Colon (tissue), 2 donors: ENCODE results near the gene SCFD1.

Experiments used
- FAIRE-seq: peaks from 2 replicates; lab custom pipeline; 2012; peaks lifted over from hg19 to GRCh38; lab: Jason Lieb, UNC
- donor health status: control.
- donor health status: control.

The SCFD1 gene

DNA sequence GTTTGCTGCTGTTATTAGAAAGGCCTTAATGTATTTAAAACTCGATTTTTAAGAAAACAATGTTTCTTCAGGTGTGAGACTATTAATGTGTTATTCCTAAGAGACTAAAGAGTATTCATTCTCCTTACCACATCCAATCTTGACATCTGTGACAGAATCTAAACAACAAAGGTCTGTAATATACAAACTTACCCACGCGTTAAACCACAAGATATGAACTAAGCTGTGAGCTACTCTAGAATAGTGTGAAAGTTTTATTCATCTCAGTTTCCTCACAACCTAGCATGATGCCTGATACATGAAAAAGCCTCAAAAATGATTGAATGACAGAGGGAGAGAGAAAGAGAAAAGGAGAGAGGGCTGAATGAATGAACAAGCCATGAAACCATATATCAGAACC lies 135.0 kb downstream of the SCFD1 start:
- no peak for FAIRE-seq

DNA sequence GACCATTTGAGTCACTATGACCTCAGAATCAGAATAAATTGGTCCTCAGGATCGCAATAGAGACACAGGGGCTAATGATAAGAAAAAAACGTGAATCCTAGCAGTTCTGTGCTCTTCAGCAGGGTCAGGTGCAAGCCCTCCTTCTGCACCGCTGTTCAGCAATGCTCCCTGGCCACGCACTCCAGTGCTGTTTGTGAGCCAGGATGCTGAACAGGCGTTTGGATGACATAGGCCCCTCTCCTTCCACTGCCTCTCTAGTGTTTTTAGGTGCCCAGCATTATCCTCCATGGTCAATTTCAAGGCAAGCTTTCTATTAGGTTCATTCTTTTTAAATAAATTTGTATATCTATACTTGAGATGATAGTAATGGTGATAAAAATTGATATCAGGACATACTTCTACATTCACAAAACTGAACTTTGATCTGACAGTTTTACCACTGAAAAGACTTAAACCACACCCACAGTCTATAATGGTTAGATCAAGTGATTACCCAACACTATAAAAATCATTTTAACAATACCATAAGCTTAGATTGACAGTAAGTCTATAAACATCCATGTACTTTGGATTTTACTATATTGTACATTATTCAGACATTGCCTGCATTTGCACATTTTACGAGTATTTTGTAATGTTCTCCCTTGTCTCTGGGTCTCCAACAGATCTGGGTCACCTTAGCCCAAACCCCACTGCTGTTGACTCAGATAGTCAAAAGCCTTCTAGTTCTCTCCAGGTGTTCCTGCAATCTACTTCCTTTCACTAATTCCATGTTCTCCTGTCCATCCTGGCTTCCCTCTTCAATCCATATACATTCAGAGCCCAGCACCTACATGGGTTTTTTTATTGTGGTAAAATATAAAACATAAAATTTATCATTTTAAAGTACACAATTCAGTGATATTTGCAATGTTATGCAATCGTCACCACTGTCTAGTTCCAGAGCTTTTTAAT lies 137.3 kb downstream of the SCFD1 start:
- no peak for FAIRE-seq

- FAIRE-seq, result no peak
These were observed 141.8 kb downstream of the SCFD1 start for GRCh38 chr14:30763891-30764290.

DNA sequence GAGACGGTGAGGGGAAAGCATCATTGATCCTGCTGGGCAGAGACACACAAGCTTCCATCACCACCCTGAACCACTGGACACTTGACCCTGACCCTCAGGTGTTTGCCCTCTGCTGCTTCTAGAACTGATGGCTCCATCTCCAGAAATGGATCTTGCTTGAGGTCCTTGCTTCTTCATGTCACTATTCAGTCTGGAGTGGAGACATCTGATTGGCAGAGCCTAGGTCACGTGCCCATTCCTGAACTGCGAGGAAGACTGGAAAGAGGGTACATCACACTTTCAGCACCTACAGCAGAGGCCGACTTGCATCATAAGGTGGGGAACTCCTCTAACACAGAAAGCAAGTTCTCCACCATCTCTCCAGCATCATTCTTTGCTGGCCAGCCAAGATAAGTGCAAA lies 145.5 kb downstream of the SCFD1 start:
- FAIRE-seq, result no peak

GRCh38 chr14:30768791-30769190 lies 146.7 kb downstream of the SCFD1 start:
- no peak for FAIRE-seq

DNA sequence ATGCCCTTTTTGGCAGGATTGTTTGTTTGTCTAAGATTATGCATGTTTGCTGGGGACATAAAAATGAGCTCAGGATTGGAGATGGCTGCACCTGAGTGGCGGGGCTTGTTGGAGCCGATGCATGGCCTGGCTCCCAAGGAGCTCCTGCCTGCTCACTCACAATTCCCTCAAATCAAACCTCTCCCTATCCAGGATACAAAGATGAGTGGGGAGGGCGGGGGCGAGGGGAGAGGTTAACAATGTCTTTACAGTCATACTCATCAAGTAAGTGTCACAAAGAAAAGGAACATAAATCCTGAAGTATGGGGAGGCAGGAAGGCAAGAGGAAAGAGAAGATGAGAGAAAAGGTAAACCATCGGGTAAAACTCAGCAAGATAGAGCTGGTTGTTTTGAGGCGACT lies 148.3 kb downstream of the SCFD1 start:
- no peak for FAIRE-seq

GRCh38 chr14:30771595-30771994 lies 149.5 kb downstream of the SCFD1 start:
- no peak for FAIRE-seq

GRCh38 chr14:30779210-30779609 lies 157.1 kb downstream of the SCFD1 start:
- no peak for FAIRE-seq
